ENCODE measurements around the gene CZIB. TPM values are rescaled to one million over a fixed set of nuclear protein-coding genes. Genes with fewer than 3 reads are reported as not detected.
"Not testable (repeated sequence)": the region's sequence is repeated elsewhere in the genome, so short reads cannot be mapped to it uniquely, and the experiment has no call there.

Gene CZIB
- total RNA-seq, 1 donor from 2014 or later = 58.0 TPM

DNA sequence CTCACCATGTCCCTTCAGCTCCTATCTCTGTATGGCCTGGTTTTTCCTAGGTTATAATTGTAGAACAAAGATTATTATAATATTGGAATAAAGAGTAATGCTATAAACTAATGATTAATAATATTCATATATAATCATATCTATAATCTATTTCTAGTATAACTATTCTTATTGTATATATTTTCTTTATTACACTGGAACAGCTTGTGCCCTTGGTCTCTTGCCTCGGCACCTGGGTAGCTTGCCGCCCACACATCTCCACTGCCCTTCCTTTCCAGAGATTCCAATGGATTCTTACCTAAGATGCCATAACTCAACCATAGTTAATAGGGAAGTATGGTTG is 34.5 kb downstream of the CZIB start:
- TF ChIP-seq, protein P1, sequence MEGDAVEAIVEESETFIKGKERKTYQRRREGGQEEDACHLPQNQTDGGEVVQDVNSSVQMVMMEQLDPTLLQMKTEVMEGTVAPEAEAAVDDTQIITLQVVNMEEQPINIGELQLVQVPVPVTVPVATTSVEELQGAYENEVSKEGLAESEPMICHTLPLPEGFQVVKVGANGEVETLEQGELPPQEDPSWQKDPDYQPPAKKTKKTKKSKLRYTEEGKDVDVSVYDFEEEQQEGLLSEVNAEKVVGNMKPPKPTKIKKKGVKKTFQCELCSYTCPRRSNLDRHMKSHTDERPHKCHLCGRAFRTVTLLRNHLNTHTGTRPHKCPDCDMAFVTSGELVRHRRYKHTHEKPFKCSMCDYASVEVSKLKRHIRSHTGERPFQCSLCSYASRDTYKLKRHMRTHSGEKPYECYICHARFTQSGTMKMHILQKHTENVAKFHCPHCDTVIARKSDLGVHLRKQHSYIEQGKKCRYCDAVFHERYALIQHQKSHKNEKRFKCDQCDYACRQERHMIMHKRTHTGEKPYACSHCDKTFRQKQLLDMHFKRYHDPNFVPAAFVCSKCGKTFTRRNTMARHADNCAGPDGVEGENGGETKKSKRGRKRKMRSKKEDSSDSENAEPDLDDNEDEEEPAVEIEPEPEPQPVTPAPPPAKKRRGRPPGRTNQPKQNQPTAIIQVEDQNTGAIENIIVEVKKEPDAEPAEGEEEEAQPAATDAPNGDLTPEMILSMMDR (IDR thresholded peaks at IDR 0.05) = peak; percentile 12
- DNase-seq; H3K4me1 ChIP-seq; ATAC-seq; H3K9me3 ChIP-seq; H3K4me3 ChIP-seq; H3K27me3 ChIP-seq; H3K36me3 ChIP-seq; intact Hi-C loops (cut with DNase I): not testable (repeated sequence)
- H3K27ac ChIP-seq = peak overlapping the region; percentile 37

DNA sequence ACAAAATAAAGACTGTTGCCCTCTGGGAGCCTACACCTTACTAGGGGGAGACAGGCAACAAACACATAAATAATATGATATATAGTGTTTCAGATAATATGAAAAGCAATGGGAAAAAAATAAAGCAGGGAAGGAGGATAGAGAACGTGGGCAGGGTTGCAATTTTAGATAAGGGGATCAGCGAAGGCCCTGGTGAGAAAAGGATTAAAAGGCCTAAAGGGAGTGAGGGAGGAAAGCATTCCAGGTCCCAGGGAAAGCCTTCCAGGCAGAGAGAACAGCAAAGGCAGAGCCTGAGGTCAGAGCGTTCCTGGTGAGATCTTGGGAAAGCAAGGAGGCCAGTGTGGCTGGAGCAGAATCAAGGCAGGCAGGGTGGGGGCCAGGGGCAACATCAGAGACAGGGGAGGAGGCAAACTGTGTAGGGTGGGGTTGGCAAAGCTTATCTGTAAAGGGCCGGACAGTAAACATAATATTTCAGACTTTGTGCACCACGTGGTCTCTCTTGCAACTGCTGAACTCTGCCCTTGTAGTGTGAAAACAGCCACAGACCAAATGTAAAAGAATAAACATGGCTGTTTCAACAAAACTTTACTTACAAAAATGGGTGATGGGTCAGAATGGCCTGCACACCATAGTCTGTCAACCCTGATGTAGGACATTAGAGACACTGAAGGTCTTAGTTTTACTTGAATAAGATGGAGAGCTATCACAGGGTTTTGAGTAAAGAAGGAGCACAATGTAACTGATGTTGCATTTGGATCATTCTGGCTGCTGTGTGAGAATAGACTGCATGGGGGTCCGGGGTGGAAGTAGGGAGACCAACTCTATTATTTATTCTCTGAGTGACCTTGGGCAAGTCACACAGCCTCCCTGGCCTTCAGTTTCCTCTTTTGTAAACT is 37.1 kb downstream of the CZIB start:
- peak; percentile 47 for ATAC-seq
- Histone ChIP-seq H3K27ac (peak overlapping the region; percentile 42), H3K36me3 (no peaks in the 10 kb centered on the region), H3K9me3 (no peaks in the 10 kb centered on the region), H3K27me3 (no peaks in the 10 kb centered on the region), H3K4me3 (no peak overlapping the region), H3K4me1 (peaks cover 10% of the 10 kb centered on the region)
- intact Hi-C loops (cut with DNase I) = no loop called here
- no peak for DNase-seq
- TF ChIP-seq, protein P1 (IDR thresholded peaks at IDR 0.05) = no peak

DNA sequence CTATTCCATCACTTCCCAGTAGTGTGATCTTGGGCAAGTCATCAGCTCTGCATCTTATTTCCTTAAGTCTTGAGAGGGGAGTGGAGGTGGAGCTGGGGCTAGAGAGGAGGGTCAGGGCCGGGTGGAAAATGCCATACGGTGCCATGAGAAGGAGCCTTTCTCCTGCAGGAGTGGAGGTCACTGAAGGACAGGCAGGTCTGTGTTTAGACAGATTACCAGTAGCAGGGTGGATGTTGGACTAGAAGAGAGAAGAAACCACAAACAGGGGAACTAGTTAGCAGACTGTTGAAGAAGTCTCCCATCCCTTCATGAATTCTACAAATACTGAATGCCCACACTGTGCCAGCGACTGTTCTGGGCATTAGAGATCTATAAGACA is 37.7 kb downstream of the CZIB start:
- peak overlapping the region; percentile 42 for H3K27ac ChIP-seq
- peaks cover 10% of the 10 kb centered on the region for H3K4me1 ChIP-seq
- H3K27me3 ChIP-seq = no peaks in the 10 kb centered on the region
- TF ChIP-seq, protein P1 (IDR thresholded peaks at IDR 0.05) = no peak
- intact Hi-C loops (cut with DNase I) = no loop called here
- H3K36me3 ChIP-seq = no peaks in the 10 kb centered on the region
- ATAC-seq = no peak
- DNase-seq = no peak
- H3K9me3 ChIP-seq = no peaks in the 10 kb centered on the region
- H3K4me3 ChIP-seq = no peak overlapping the region

DNA sequence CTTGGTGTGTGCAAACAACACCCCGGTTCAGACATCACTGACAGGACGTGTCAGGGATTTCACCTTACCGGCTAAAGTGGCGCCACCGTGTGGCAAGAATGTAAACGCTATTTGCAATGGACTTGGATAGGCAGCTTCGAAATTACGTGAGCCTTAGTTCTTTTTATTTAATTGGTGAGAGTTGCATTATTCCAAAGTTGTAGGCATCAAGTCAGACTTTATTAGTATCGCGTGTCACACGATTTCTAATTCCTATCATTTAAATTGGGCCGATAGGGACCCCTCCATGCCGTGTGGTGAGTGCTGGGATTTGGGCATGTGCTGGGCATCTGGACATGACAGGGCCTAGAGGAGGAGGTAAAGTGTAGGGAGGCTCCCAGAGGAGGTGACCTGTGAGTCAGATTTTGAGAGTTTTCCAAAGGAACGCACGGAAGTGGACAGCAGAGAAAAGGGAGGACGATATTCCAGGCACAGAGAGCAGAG is 38.3 kb downstream of the CZIB start:
- DNase-seq = peak; percentile 85
- TF ChIP-seq, protein P1 (IDR thresholded peaks at IDR 0.05) = peak; percentile 95
- ATAC-seq = peak; percentile 80
- Histone ChIP-seq H3K9me3 (no peaks in the 10 kb centered on the region), H3K4me1 (peaks cover 13% of the 10 kb centered on the region), H3K27me3 (no peaks in the 10 kb centered on the region), H3K36me3 (no peaks in the 10 kb centered on the region), H3K4me3 (no peak overlapping the region), H3K27ac (peak overlapping the region; percentile 42)
- intact Hi-C loops (cut with DNase I) = no loop called here

DNA sequence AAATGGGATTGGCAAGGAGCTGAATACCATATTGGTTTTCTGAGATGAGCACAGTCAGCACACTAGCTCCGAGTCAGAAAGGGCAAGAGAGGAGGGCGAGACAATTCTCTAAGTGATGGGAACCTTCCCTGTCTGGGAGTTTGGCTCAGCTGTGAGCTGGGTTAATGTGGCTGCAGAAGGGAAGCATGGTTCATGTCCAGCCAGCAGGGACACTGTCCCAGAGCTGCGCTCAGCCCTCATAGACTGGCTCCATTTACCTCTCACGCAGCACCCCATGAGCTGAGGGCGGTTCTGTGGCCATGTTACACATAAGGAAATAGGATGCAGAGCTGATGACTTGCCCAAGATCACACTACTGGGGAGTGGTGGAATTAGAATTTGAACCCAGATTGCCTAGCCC is 39.5 kb downstream of the CZIB start:
- Histone ChIP-seq H3K27ac (no peak overlapping the region), H3K9me3 (no peaks in the 10 kb centered on the region), H3K27me3 (no peaks in the 10 kb centered on the region), H3K36me3 (no peaks in the 10 kb centered on the region), H3K4me3 (no peak overlapping the region), H3K4me1 (peaks cover 23% of the 10 kb centered on the region)
- TF ChIP-seq, protein P1 (IDR thresholded peaks at IDR 0.05) = no peak
- ATAC-seq (no peak), DNase-seq (no peak)
- intact Hi-C loops (cut with DNase I) = no loop called here
